Progenitor cell of endocrine pancreas (in vitro differentiated cells): ENCODE data around the gene ANGEL1. TPM values are rescaled to one million over a fixed set of nuclear protein-coding genes. Genes with fewer than 3 reads are reported as not detected.

Experiments
- DNase-seq: peaks from one replicate; pipeline ENCODE4 v3.0.0; 2021; ENCODE audit warnings: low spot score; ENCODE audit not compliant: unreplicated experiment
- H3K27ac Mint-ChIP-seq: 2 replicates; pipeline ENCODE4 v1.8.0; 2021; ENCODE audit warnings: mild to moderate bottlenecking, moderate library complexity, mixed read lengths
- H3K27me3 Mint-ChIP-seq: 2 replicates; pipeline ENCODE4 v1.8.0; 2021; ENCODE audit warnings: mixed read lengths
- H3K36me3 Mint-ChIP-seq: 2 replicates; pipeline ENCODE4 v1.8.0; 2022; ENCODE audit warnings: mixed read lengths; ENCODE audit not compliant: insufficient read depth
- H3K4me1 Mint-ChIP-seq: 2 replicates; pipeline ENCODE4 v1.8.0; 2021; ENCODE audit warnings: low read depth, mixed read lengths
- H3K4me3 Mint-ChIP-seq: 2 replicates; pipeline ENCODE4 v1.8.0; 2021; ENCODE audit warnings: low read depth, mild to moderate bottlenecking, moderate library complexity, mixed read lengths
- H3K9me3 Mint-ChIP-seq: 2 replicates; pipeline ENCODE4 v1.8.0; 2021; ENCODE audit warnings: low read depth, mixed read lengths
- CTCF ChIP-seq: fragments of 200-600 bp; sonication (generic); IDR thresholded peaks from one replicate; pipeline ENCODE4 v1.5.0; 2021; ENCODE audit warnings: antibody characterized with exemption, mild to moderate bottlenecking; ENCODE audit not compliant: unreplicated experiment
- total RNA-seq: library from RNA; stranded (reverse); gene quantifications from 2 replicates; pipeline ENCODE4 v1.2.1, GENCODE V29; 2021

The ANGEL1 gene
- total RNA-seq, 1 donor from 2014 or later: 129 TPM

- TF ChIP-seq CTCF: no peak
- DNase-seq: no peak
- Mint-ChIP-seq H3K4me3 (no peak overlapping the region), H3K36me3 (peaks cover 25% of the 10 kb centered on the region), H3K4me1 (peaks cover 2% of the 10 kb centered on the region), H3K27me3 (no peaks in the 10 kb centered on the region), H3K27ac (peak overlapping the region; percentile 12), H3K9me3 (no peaks in the 10 kb centered on the region)
Observed at GRCh38 chr14:76780058-76780345, 32.7 kb downstream of the ANGEL1 start.

- Mint-ChIP-seq H3K4me3 (no peak overlapping the region), H3K4me1 (peaks cover 2% of the 10 kb centered on the region), H3K36me3 (peaks cover 21% of the 10 kb centered on the region), H3K27ac (no peak overlapping the region), H3K9me3 (no peaks in the 10 kb centered on the region), H3K27me3 (no peaks in the 10 kb centered on the region)
- no peak for DNase-seq
- no peak for TF ChIP-seq CTCF
Observed at GRCh38 chr14:76779221-76780057, 33.2 kb downstream of the ANGEL1 start.

GRCh38 chr14:76778546-76779215, 34.0 kb downstream of the ANGEL1 start:
- peaks cover 4% of the 10 kb centered on the region for H3K4me1 Mint-ChIP-seq
- H3K9me3 Mint-ChIP-seq: no peaks in the 10 kb centered on the region
- DNase-seq: no peak
- no peak overlapping the region for H3K4me3 Mint-ChIP-seq
- no peak for TF ChIP-seq CTCF
- H3K27ac Mint-ChIP-seq: peak overlapping the region; percentile 86
- peaks cover 19% of the 10 kb centered on the region for H3K36me3 Mint-ChIP-seq
- no peaks in the 10 kb centered on the region for H3K27me3 Mint-ChIP-seq

- H3K4me3 Mint-ChIP-seq: no peak overlapping the region
- peak overlapping the region; percentile 24 for H3K27ac Mint-ChIP-seq
- no peaks in the 10 kb centered on the region for H3K27me3 Mint-ChIP-seq
- TF ChIP-seq CTCF: no peak
- no peaks in the 10 kb centered on the region for H3K9me3 Mint-ChIP-seq
- peaks cover 7% of the 10 kb centered on the region for H3K4me1 Mint-ChIP-seq
- H3K36me3 Mint-ChIP-seq: peaks cover 14% of the 10 kb centered on the region
- no peak for DNase-seq
Observed at GRCh38 chr14:76777721-76778120, 35.0 kb downstream of the ANGEL1 start.

- Mint-ChIP-seq H3K9me3 (no peaks in the 10 kb centered on the region), H3K27me3 (no peaks in the 10 kb centered on the region), H3K27ac (peak overlapping the region; percentile 24), H3K4me3 (no peak overlapping the region), H3K4me1 (peaks cover 13% of the 10 kb centered on the region), H3K36me3 (peaks cover 16% of the 10 kb centered on the region)
- no peak for TF ChIP-seq CTCF
- no peak for DNase-seq
Observed at GRCh38 chr14:76776428-76777251, 36.0 kb downstream of the ANGEL1 start.
